ENCODE measurements around the gene DESI2. TPM values are rescaled to one million over a fixed set of nuclear protein-coding genes. Genes with fewer than 3 reads are reported as not detected.

The DESI2 gene
- total RNA-seq, 1 donor from 2014 or later, result 54.8 TPM

DNA sequence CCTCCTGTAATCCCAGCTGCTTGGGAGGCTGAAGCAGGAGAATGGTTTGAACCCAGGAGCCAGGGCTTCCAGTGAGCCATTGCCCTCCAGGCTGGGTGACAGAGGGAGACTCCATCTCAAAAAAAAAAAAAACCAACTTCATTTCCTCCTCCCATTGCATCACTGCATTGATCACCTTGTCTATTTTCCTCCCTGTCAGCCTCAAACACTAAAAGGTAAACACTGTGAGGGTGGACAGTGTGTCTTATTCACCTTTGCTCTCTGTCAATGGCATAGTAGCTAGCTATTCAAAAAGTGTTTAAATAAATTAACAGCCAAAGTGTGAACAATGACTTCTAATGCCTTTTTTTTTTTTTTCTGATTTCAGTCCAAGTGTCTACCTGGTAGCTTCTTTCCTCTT is 13.4 kb upstream of the DESI2 start:
- Histone ChIP-seq H3K36me3 (ENCODE audit: control insufficient read depth, insufficient read depth, low read length) (no peaks in the 10 kb centered on the region), H3K27me3 (ENCODE audit: control insufficient read depth, insufficient read depth, low read length) (no peaks in the 10 kb centered on the region), H3K4me3 (ENCODE audit: low read depth, low read length) (no peak overlapping the region)
- DNase-seq (ENCODE audit: low read depth), result no peak
- FAIRE-seq, result no peak
- TF ChIP-seq, protein P1, sequence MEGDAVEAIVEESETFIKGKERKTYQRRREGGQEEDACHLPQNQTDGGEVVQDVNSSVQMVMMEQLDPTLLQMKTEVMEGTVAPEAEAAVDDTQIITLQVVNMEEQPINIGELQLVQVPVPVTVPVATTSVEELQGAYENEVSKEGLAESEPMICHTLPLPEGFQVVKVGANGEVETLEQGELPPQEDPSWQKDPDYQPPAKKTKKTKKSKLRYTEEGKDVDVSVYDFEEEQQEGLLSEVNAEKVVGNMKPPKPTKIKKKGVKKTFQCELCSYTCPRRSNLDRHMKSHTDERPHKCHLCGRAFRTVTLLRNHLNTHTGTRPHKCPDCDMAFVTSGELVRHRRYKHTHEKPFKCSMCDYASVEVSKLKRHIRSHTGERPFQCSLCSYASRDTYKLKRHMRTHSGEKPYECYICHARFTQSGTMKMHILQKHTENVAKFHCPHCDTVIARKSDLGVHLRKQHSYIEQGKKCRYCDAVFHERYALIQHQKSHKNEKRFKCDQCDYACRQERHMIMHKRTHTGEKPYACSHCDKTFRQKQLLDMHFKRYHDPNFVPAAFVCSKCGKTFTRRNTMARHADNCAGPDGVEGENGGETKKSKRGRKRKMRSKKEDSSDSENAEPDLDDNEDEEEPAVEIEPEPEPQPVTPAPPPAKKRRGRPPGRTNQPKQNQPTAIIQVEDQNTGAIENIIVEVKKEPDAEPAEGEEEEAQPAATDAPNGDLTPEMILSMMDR (IDR thresholded peaks at IDR 0.05; ENCODE audit: insufficient read depth, low read length, severe bottlenecking), result no peak

DNA sequence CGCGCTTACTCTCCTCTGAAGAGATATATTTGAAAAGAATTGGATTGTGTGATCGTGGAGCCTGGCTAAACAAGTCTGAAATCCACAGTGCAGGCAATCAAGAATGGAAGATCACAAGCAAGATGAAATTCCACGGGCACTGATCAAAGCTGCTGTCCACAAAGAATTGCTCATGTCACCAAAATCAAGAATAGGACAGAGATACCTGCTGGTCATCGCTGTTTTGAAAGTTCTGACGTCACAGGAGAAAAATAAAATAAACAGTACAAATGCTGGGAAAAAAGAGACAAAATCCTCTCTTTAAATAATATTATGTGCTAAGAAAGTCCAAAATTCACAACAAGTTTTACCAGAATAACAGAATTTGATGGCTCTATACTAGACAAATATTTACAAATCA is 12.0 kb upstream of the DESI2 start:
- H3K27me3 ChIP-seq (ENCODE audit: control insufficient read depth, insufficient read depth, low read length), result no peaks in the 10 kb centered on the region
- TF ChIP-seq, protein P1 (IDR thresholded peaks at IDR 0.05; ENCODE audit: insufficient read depth, low read length, severe bottlenecking), result no peak
- FAIRE-seq (no peak), DNase-seq (ENCODE audit: low read depth) (no peak)
- H3K4me3 ChIP-seq (ENCODE audit: low read depth, low read length), result no peak overlapping the region
- no peaks in the 10 kb centered on the region for H3K36me3 ChIP-seq (ENCODE audit: control insufficient read depth, insufficient read depth, low read length)

DNA sequence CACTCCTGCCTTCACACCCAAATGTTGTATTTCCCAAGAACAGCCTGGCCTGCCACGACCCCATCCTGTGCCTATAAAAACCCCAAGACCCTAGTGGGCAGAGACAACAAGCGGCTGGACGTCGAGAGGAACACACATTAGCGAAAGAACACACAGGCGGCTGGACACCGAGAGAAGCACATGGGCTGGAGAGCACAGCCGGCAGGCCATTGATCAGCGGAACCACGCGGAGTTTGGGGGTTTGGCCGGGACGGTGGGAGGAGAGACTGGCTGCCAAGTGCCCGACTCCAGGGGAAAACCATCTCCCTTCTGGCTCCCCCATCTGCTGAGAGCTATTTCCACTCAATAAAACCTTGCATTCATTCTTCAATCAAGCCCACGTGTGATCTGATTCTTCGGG is 10.4 kb upstream of the DESI2 start:
- H3K27me3 ChIP-seq (ENCODE audit: control insufficient read depth, insufficient read depth, low read length), result no peaks in the 10 kb centered on the region
- FAIRE-seq, result no peak
- H3K4me3 ChIP-seq (ENCODE audit: low read depth, low read length), result no peak overlapping the region
- TF ChIP-seq, protein P1 (IDR thresholded peaks at IDR 0.05; ENCODE audit: insufficient read depth, low read length, severe bottlenecking), result no peak
- H3K36me3 ChIP-seq (ENCODE audit: control insufficient read depth, insufficient read depth, low read length), result no peaks in the 10 kb centered on the region
- no peak for DNase-seq (ENCODE audit: low read depth)

DNA sequence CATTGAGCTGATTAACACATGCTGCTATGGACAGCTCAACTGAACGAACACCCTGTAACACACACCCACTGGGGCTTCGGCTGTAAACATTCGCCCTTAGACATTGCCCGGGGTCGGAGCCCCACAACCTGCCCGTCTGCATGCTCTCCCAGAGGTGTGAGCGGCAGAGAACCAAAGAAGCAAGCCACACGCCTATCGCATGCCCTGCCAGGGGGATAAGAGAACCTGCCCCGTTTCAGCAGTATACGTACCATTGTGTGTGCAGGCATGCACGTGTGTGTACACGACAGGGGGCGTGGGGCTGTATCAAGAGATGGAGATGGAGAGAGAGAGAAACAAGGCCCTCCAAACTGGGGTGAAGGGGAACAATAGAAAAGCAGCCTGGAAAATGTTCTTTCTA is 9.9 kb upstream of the DESI2 start:
- TF ChIP-seq, protein P1 (IDR thresholded peaks at IDR 0.05; ENCODE audit: insufficient read depth, low read length, severe bottlenecking), result no peak
- H3K4me3 ChIP-seq (ENCODE audit: low read depth, low read length), result no peak overlapping the region
- FAIRE-seq (no peak), DNase-seq (ENCODE audit: low read depth) (no peak)
- H3K36me3 ChIP-seq (ENCODE audit: control insufficient read depth, insufficient read depth, low read length), result no peaks in the 10 kb centered on the region
- no peaks in the 10 kb centered on the region for H3K27me3 ChIP-seq (ENCODE audit: control insufficient read depth, insufficient read depth, low read length)

DNA sequence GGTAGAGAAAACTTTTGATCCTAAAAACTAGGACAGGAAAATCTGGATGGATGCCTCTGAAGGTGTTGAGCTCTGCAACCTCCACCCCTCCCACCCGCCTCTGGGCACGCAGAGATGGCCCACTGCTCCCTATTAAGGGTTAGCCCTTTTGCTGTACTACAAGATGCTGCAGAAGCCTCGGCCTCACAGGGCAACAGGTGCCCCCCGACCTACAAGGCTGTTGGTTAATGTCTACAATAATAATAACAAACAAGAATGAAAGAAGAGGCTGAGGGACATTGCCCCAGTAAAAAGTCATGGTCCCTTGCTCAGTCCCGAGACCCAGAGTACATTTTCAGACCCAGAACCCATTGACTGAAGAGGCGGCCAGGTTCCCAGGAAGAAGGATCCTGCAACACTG is 7.5 kb upstream of the DESI2 start:
- FAIRE-seq, result no peak

DNA sequence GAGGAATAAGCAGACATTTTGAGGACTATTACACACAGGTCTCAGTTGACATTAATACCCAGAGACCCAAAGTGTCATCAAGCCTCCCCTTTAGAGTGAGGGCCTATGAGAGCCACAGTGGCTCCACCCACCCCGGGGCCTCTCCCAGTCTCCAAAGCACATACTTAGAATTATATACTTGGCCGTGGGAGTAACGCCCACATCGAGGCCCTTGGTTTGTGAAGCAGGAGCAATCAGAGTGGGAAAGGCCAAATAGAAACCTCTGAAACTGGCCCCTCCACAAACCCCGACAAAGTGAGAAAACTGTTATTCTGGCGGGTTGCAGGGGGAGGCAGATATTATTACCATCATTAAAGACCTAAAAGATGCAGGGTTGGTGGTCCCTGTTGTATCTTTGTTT is 7.0 kb upstream of the DESI2 start:
- FAIRE-seq, result no peak
- TF ChIP-seq, protein P1 (IDR thresholded peaks at IDR 0.05; ENCODE audit: insufficient read depth, low read length, severe bottlenecking), result no peak
- H3K36me3 ChIP-seq (ENCODE audit: control insufficient read depth, insufficient read depth, low read length), result no peaks in the 10 kb centered on the region
- no peaks in the 10 kb centered on the region for H3K27me3 ChIP-seq (ENCODE audit: control insufficient read depth, insufficient read depth, low read length)
- no peak for DNase-seq (ENCODE audit: low read depth)
- H3K4me3 ChIP-seq (ENCODE audit: low read depth, low read length), result no peak overlapping the region

More for the DNA sequence above, 7.5 kb upstream of the DESI2 start:
- DNase-seq (ENCODE audit: low read depth), result no peak
- Histone ChIP-seq H3K36me3 (ENCODE audit: control insufficient read depth, insufficient read depth, low read length) (no peaks in the 10 kb centered on the region), H3K4me3 (ENCODE audit: low read depth, low read length) (no peak overlapping the region), H3K27me3 (ENCODE audit: control insufficient read depth, insufficient read depth, low read length) (no peaks in the 10 kb centered on the region)
- TF ChIP-seq, protein P1 (IDR thresholded peaks at IDR 0.05; ENCODE audit: insufficient read depth, low read length, severe bottlenecking), result no peak
